Thoracic aorta (tissue), 2 donors: ENCODE data around the gene PBRM1. TPM values are rescaled to one million over a fixed set of nuclear protein-coding genes. Genes with fewer than 3 reads are reported as not detected.

Experiments used
- ATAC-seq: fragments of 150-250 bp; one replicate; pipeline ENCODE4 v1.8.0; 2017; ENCODE audit warnings: low read depth; ENCODE audit not compliant: insufficient number of reproducible peaks, low FRiP score
- DNase-seq: peaks from one replicate; pipeline ENCODE4 v3.0.0-alpha.2; 2020; ENCODE audit warnings: low spot score
- H3K27ac ChIP-seq, 2 donors: fragments of 200-600 bp; sonication (generic); 1 replicate in 1 of 2; 2 replicates in 1 of 2; pipeline ENCODE4 v1.5.1; 2016; ENCODE audit warnings: mild to moderate bottlenecking in 2 of 2, moderate library complexity in 2 of 2
- H3K27me3 ChIP-seq: fragments of 200-600 bp; sonication (generic); replicated peaks from 2 replicates; pipeline ENCODE4 v1.6.0; 2016; ENCODE audit warnings: mild to moderate bottlenecking; ENCODE audit not compliant: insufficient read depth
- H3K36me3 ChIP-seq: fragments of 200-600 bp; sonication (generic); one replicate; pipeline ENCODE4 v1.5.1; 2016
- H3K4me1 ChIP-seq, 2 donors: fragments of 200-600 bp; sonication (generic); 1 replicate in 1 of 2; 2 replicates in 1 of 2; pipeline versions ENCODE4 v1.5.1 to v1.6.0; 2016; ENCODE audit warnings: low read depth in 2 of 2, mild to moderate bottlenecking in 1 of 2; ENCODE audit not compliant: control insufficient read depth in 1 of 2
- H3K4me3 ChIP-seq: fragments of 200-600 bp; sonication (generic); 2 replicates; pipeline ENCODE4 v1.5.1; 2016; ENCODE audit warnings: mild to moderate bottlenecking
- H3K9me3 ChIP-seq: fragments of 200-600 bp; sonication (generic); 2 replicates; pipeline ENCODE4 v1.5.1; 2016
- CTCF ChIP-seq: fragments of 200-600 bp; sonication (generic); IDR thresholded peaks from one replicate; pipeline ENCODE4 v1.5.1; 2019; ENCODE audit warnings: antibody characterized with exemption
- total RNA-seq, 2 donors: library from RNA; depleted of rRNA; stranded (reverse); fragments of >200 nt; gene quantifications; one replicate each; pipeline versions ENCODE4 v1.1.0 to v1.2.3, GENCODE V29; 2016

The PBRM1 gene
- total RNA-seq, 2 donors from 2014 or later: 84.5 to 87.2 TPM

GRCh38 chr3:52537165-52537620, 148.5 kb downstream of the PBRM1 start:
- Histone ChIP-seq H3K27ac (peak overlapping the region; percentile 76 to 91), H3K4me1 (peaks cover 19 to 61% of the 10 kb centered on the region in 2 donors), H3K4me3 (peak overlapping the region; percentile 78), H3K36me3 (no peaks in the 10 kb centered on the region), H3K9me3 (no peaks in the 10 kb centered on the region), H3K27me3 (no peaks in the 10 kb centered on the region)
- TF ChIP-seq CTCF: no peak
- ATAC-seq: no peak
- DNase-seq: no peak

- peak; percentile 87 for ATAC-seq
- Histone ChIP-seq H3K27ac (peak within 1 kb of the TSS; percentile 76 to 91), H3K4me3 (peak within 1 kb of the TSS; percentile 78), H3K4me1 (peaks cover 19 to 62% of the 10 kb centered on the region in 2 donors), H3K36me3 (no peaks in the 10 kb centered on the region), H3K27me3 (no peaks in the 10 kb centered on the region), H3K9me3 (no peaks in the 10 kb centered on the region)
- DNase-seq: peak; percentile 91
- TF ChIP-seq CTCF: no peak
These were observed 149.1 kb downstream of the PBRM1 start, which contains the start of gene UQCC5 for GRCh38 chr3:52536369-52537164. TSS of gene UQCC5 (plus strand) at chr3:52536605. CDS start at chr3:52536756, 151 bp downstream.

GRCh38 chr3:52536112-52536368, 149.7 kb downstream of the PBRM1 start:
- ATAC-seq (no peak), DNase-seq (no peak)
- Histone ChIP-seq H3K9me3 (no peaks in the 10 kb centered on the region), H3K27me3 (no peaks in the 10 kb centered on the region), H3K36me3 (no peaks in the 10 kb centered on the region), H3K27ac (no peak overlapping the region), H3K4me1 (peaks cover 19 to 66% of the 10 kb centered on the region in 2 donors), H3K4me3 (peak overlapping the region; percentile 78)
- TF ChIP-seq CTCF: no peak

GRCh38 chr3:52535411-52536111, 150.2 kb downstream of the PBRM1 start:
- peaks cover 19 to 70% of the 10 kb centered on the region in 2 donors for H3K4me1 ChIP-seq
- H3K36me3 ChIP-seq: no peaks in the 10 kb centered on the region
- no peak for ATAC-seq
- no peaks in the 10 kb centered on the region for H3K9me3 ChIP-seq
- DNase-seq: no peak
- no peaks in the 10 kb centered on the region for H3K27me3 ChIP-seq
- H3K27ac ChIP-seq: peak overlapping the region in 1 of 2 donors; percentile 76
- peak overlapping the region; percentile 78 for H3K4me3 ChIP-seq
- TF ChIP-seq CTCF: no peak
